Motor neuron (in vitro differentiated cells): ENCODE data around the gene POLR1A. TPM values are rescaled to one million over a fixed set of nuclear protein-coding genes. Genes with fewer than 3 reads are reported as not detected.
"Not testable (repeated sequence)": the region's sequence is repeated elsewhere in the genome, so short reads cannot be mapped to it uniquely, and the experiment has no call there.

Experiments used
- ATAC-seq, 8 experiments: fragments of 200-7000 bp; cut with Tn5 transposase; replicated peaks in 6 of 8; 2 replicates each; pipeline ENCODE4 v1.8.0; 2021; ENCODE audit warnings: mild to moderate bottlenecking in 8 of 8, moderate library complexity in 8 of 8
- H3K27ac ChIP-seq, 2 donors: fragments of 250-450 bp; sonication (Bioruptor Pico); 2 replicates each; pipeline ENCODE4 v1.9.0; 2021; ENCODE audit warnings: antibody characterized with exemption in 2 of 2, mild to moderate bottlenecking in 2 of 2, moderate library complexity in 1 of 2
- H3K4me1 ChIP-seq, 2 donors: fragments of 250-450 bp; sonication (Bioruptor Pico); replicated peaks in 1 of 2; 2 replicates each; pipeline ENCODE4 v1.6.1; 2021; ENCODE audit warnings: antibody characterized with exemption in 2 of 2, mild to moderate bottlenecking in 2 of 2, moderate library complexity in 1 of 2
- H3K4me3 ChIP-seq, 5 donors: fragments of 250-450 bp; sonication (Bioruptor Pico); 2 replicates each; pipeline ENCODE4 v1.9.0; 2021; ENCODE audit warnings: antibody characterized with exemption in 5 of 5, mild to moderate bottlenecking in 5 of 5, moderate library complexity in 4 of 5
- WGBS, 10 experiments: fragments of 450-650 bp; shearing (Covaris generic); methylation state at CpG; one replicate each; pipeline ENCODE4 v1.0.0; 2022; 5-methylcytosine and 5-hydroxymethylcytosine counted together
- in situ Hi-C, 9 experiments: fragments of 400-800 bp; cut with MboI; loops; one replicate each; pipeline ENCODE4 v1.15.0; 2021; ENCODE audit warnings: low sequenced_read_pairs in 9 of 9, low pct_unique_long_range_greater_than_20kb in 2 of 9; ENCODE audit not compliant: unreplicated experiment in 9 of 9
- total RNA-seq, 8 experiments: library from RNA; unstranded; fragments of 300-600 nt; gene quantifications; 2 replicates each; pipeline versions ENCODE4 v1.2.3 to v1.2.4, GENCODE V29; 2022

The POLR1A gene
- total RNA-seq, 8 experiments from 2014 or later, result 9.5 to 44.6 (median 19.2) TPM

GRCh38 chr2:85994897-85995647, 110.6 kb downstream of the POLR1A start:
- no peak overlapping the region for H3K27ac ChIP-seq
- in situ Hi-C loops, result no loop called here
- H3K4me3 ChIP-seq, result no peak overlapping the region
- ATAC-seq, result no peak
- H3K4me1 ChIP-seq, result peaks cover 4 to 14% of the 10 kb centered on the region in 2 donors
- WGBS, 10 experiments, result 50 to 94% (median 84%) methylated on average over 1 to 4 of the region's 8 CpGs; no CpG with 5 or more reads in 4 of the 10 experiments

GRCh38 chr2:85994421-85994777, 111.3 kb downstream of the POLR1A start:
- H3K27ac ChIP-seq, result no peak overlapping the region
- 35 to 100% (median 82%) methylated on average over 1 to 3 of the region's 3 CpGs; no CpG with 5 or more reads in 6 of the 10 experiments for WGBS, 10 experiments

GRCh38 chr2:85992611-85993010, 113.1 kb downstream of the POLR1A start:
- in situ Hi-C loops, result no loop called here
- no peak overlapping the region for H3K27ac ChIP-seq
- H3K4me3 ChIP-seq, result no peak overlapping the region
- peaks cover 4 to 14% of the 10 kb centered on the region in 2 donors for H3K4me1 ChIP-seq
- no peak for ATAC-seq

More at GRCh38 chr2:85994421-85994777, 111.3 kb downstream of the POLR1A start:
- ATAC-seq, result no peak
- in situ Hi-C loops, result no loop called here
- Histone ChIP-seq H3K4me1 (peaks cover 4 to 14% of the 10 kb centered on the region in 2 donors), H3K4me3 (no peak overlapping the region)

GRCh38 chr2:85992053-85992452, 113.6 kb downstream of the POLR1A start:
- peaks cover 3 to 11% of the 10 kb centered on the region in 2 donors for H3K4me1 ChIP-seq
- in situ Hi-C loops, H3K27ac ChIP-seq, ATAC-seq, H3K4me3 ChIP-seq: not testable (repeated sequence)
- 25 to 100% (median 93%) methylated on average over 1 to 6 of the region's 9 CpGs; no CpG with 5 or more reads in 2 of the 10 experiments for WGBS, 10 experiments

- Histone ChIP-seq H3K4me1 (no peaks in the 10 kb centered on the region), H3K27ac (no peak overlapping the region), H3K4me3 (no peak overlapping the region)
- WGBS, 10 experiments, result 80 to 100% (median 95%) methylated on average over 1 to 4 of the region's 8 CpGs; no CpG with 5 or more reads in 1 of the 10 experiments
- in situ Hi-C loops, result no loop called here
- no peak for ATAC-seq
Observed at GRCh38 chr2:85990084-85990483, 115.6 kb downstream of the POLR1A start.

GRCh38 chr2:85989288-85989865, 116.3 kb downstream of the POLR1A start:
- Histone ChIP-seq H3K27ac (no peak overlapping the region), H3K4me3 (no peak overlapping the region), H3K4me1 (no peaks in the 10 kb centered on the region)
- WGBS, 10 experiments, result 75 to 100% (median 84%) methylated on average over 1 to 7 of the region's 7 CpGs; no CpG with 5 or more reads in 1 of the 10 experiments
- in situ Hi-C loops, result no loop called here
- ATAC-seq, result no peak

- 61 to 100% (median 74%) methylated on average over 1 to 4 of the region's 7 CpGs; no CpG with 5 or more reads in 4 of the 10 experiments for WGBS, 10 experiments
- H3K27ac ChIP-seq, result no peak overlapping the region
- H3K4me1 ChIP-seq, result no peaks in the 10 kb centered on the region
- H3K4me3 ChIP-seq, result no peak overlapping the region
- in situ Hi-C loops, result no loop called here
- ATAC-seq, result no peak
Observed at GRCh38 chr2:85988914-85989270, 116.8 kb downstream of the POLR1A start.

- no peaks in the 10 kb centered on the region for H3K4me1 ChIP-seq
- in situ Hi-C loops, result no loop called here
- WGBS, 10 experiments, result 10 to 93% (median 81%) methylated on average over 1 to 8 of the region's 10 CpGs; no CpG with 5 or more reads in 1 of the 10 experiments
- ATAC-seq, result peak in 3 of 8 experiments; percentile 38 to 86 (median 85)
- no peak overlapping the region for H3K4me3 ChIP-seq
- no peak overlapping the region for H3K27ac ChIP-seq
Observed at GRCh38 chr2:85988175-85988913, 117.3 kb downstream of the POLR1A start.

GRCh38 chr2:85987266-85988174, 118.2 kb downstream of the POLR1A start:
- no peaks in the 10 kb centered on the region for H3K4me1 ChIP-seq
- H3K4me3 ChIP-seq, result no peak overlapping the region
- ATAC-seq, result peak in 3 of 8 experiments; percentile 11 to 65 (median 53)
- WGBS, 10 experiments, result 51 to 89% (median 84%) methylated on average over 1 to 5 of the region's 6 CpGs; no CpG with 5 or more reads in 3 of the 10 experiments
- no peak overlapping the region for H3K27ac ChIP-seq
- in situ Hi-C loops, result no loop called here

GRCh38 chr2:85986121-85986520, 119.6 kb downstream of the POLR1A start:
- H3K27ac ChIP-seq, result no peak overlapping the region
- 83 to 100% (median 99%) methylated on average over 1 to 8 of the region's 9 CpGs; no CpG with 5 or more reads in 2 of the 10 experiments for WGBS, 10 experiments
- in situ Hi-C loops, result no loop called here
- H3K4me1 ChIP-seq, result no peaks in the 10 kb centered on the region
- no peak overlapping the region for H3K4me3 ChIP-seq
- ATAC-seq, result no peak

- no peak overlapping the region for H3K4me3 ChIP-seq
- 40 to 80% methylated on average over 1 of the region's 2 CpGs; no CpG with 5 or more reads in 8 of the 10 experiments for WGBS, 10 experiments
- in situ Hi-C loops, result no loop called here
- peak in 4 of 8 experiments; percentile 37 to 86 (median 51) for ATAC-seq
- no peak overlapping the region for H3K27ac ChIP-seq
- no peaks in the 10 kb centered on the region for H3K4me1 ChIP-seq
Observed at GRCh38 chr2:85984788-85985187, 120.9 kb downstream of the POLR1A start.

- Histone ChIP-seq H3K4me1 (no peaks in the 10 kb centered on the region), H3K4me3 (no peak overlapping the region), H3K27ac (no peak overlapping the region)
- no peak for ATAC-seq
- 60 to 93% (median 80%) methylated on average over 1 to 5 of the region's 6 CpGs; no CpG with 5 or more reads in 4 of the 10 experiments for WGBS, 10 experiments
- in situ Hi-C loops, result no loop called here
Observed at GRCh38 chr2:85983766-85984165, 121.9 kb downstream of the POLR1A start.
